Astrocyte of the spinal cord (primary cell): ENCODE results near the gene ZBTB2.
"Not testable (repeated sequence)": the region's sequence is repeated elsewhere in the genome, so short reads cannot be mapped to it uniquely, and the experiment has no call there.

Experiments
- DNase-seq: peaks from one replicate; pipeline ENCODE4 v3.0.0; 2011; ENCODE audit warnings: low read depth, low spot score
- H3K4me3 ChIP-seq: 2 replicates; pipeline ENCODE4 v1.5.1; 2011; ENCODE audit warnings: low read depth, mild to moderate bottlenecking, low read length, moderate library complexity
- CTCF ChIP-seq: IDR thresholded peaks from 2 replicates; pipeline ENCODE4 v1.5.1; 2012; ENCODE audit warnings: low read depth, mild to moderate bottlenecking, low read length, inconsistent platforms
- in situ Hi-C: cut with HindIII; loops from 2 replicates; pipeline ENCODE4 v1.10.0; 2017; ENCODE audit warnings: low sequenced_read_pairs

The ZBTB2 gene

DNA sequence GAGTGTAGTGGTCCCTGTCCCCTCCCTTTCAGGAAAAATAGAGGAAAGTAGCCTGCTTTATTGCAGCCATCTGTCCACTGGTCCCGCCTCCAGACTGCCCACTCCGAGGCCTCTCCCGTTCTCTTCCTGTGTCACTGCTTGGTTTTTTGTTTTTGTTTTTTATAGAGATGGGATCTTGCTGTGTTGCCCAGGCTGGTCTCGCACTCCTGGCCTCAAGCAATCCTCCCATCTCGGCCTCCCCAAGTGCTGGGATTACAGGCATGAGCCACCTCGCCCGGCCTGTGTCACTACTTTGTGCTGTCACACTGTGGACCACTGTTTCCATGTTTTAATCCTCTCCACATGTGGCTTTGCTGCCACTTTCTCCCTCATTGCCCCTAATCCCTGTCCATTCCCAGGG, 71.2 kb downstream of the ZBTB2 start:
- TF ChIP-seq CTCF: no peak
- in situ Hi-C loops: no loop called here
- DNase-seq: no peak

DNA sequence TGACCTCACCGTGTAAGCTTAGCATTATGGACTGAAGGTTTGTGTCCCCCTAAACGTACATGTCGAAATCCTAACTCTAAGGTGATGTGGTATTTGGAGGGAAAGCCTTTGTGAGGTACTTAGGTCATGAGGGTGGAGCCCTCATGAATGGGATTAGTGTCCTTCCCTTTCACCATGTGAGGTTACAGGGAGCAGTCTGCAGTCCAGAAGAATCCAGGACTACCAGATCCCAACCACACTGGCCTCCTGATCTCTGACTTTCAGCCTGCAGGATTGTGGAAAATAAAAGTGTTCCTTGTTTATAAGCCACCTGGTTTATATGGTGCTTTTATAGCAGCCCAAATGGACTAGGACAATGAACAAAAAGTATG, 73.4 kb downstream of the ZBTB2 start:
- no peak overlapping the region for H3K4me3 ChIP-seq
- no peak for TF ChIP-seq CTCF
- DNase-seq: no peak
- in situ Hi-C loops: no loop called here

More for the DNA sequence above, 71.2 kb downstream of the ZBTB2 start:
- H3K4me3 ChIP-seq: no peak overlapping the region

DNA sequence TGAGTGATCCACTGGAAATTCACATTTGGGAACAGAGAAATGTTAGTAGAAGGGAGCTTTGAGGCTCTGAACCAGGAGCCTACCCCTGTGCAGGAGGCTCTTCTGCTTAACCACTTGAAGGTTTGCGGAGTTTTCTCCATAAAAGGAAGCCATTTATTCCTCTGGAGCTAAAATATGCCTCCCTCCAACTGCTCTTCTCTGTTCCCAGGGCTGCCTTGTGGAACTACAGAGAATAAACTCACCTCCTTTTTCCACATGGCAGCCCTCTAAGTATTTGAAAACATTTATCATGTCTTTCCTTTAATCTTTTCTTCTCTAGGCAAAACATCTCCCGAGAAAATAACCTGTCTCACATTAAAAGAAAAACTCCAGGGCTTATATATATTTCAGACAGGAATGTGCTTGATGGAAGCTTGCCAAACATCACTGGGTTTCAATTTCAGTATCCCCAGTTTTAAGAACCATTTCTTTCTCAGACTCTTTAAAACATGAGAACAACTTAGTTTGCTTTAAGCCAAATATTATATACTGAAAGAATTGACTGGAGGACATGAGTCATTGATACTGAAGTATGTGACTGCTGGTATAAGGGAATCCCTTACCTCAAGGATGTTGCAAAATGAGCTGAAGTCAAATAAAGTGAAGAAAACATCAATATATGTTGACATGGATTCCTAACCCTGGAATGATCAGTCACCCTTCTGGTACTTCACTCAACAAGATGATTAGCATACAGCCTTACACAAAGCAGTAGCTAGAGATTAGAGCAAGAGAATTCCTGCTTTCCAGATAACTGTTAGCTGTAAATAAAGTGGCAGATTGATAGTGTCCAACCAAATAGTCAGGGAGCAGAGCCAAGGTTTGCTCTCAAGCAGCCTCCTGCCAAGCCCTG, 74.0 kb downstream of the ZBTB2 start:
- H3K4me3 ChIP-seq: no peak overlapping the region
- DNase-seq: peak; percentile 84
- no peak for TF ChIP-seq CTCF
- in situ Hi-C loops: no loop called here

DNA sequence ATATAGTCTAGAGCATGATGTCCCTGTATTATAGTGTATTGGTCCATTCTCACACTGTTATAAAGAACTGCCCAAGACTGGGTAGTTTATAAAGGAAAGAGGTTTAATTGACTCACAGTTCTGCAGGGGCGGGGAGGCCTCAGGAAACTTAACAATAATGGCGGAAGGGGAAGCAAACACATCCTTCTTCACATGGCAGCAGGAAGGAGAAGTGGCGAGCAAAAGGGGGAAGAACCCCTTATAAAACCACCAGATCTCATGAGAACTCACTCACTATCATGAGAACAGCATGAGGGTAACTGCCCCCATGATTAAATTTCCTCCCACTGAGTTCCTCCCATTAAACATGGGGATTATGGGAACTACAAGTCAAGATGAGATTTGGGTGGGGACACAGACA, 75.7 kb downstream of the ZBTB2 start:
- DNase-seq, H3K4me3 ChIP-seq, in situ Hi-C loops: not testable (repeated sequence)
